MM.1S (cell line): ENCODE results near the gene RWDD2A.

Experiments
- DNase-seq: peaks from one replicate; pipeline ENCODE4 v3.0.0-alpha.2; 2015
- H2AFZ ChIP-seq: fragments of 300-600 bp; sonication (generic); 2 replicates; pipeline ENCODE4 v1.6.0; 2016; ENCODE audit warnings: antibody characterized with exemption, low read length
- H3F3A ChIP-seq: fragments of 300-600 bp; sonication (generic); 2 replicates; pipeline ENCODE4 v1.6.1; 2016; ENCODE audit warnings: mild to moderate bottlenecking, antibody characterized with exemption, low read length, moderate library complexity, mixed read lengths; ENCODE audit not compliant: insufficient read depth
- H3K27ac ChIP-seq: fragments of 300-600 bp; sonication (generic); 2 replicates; pipeline ENCODE4 v1.5.1; 2016; ENCODE audit warnings: mild to moderate bottlenecking, low read length
- H3K27me3 ChIP-seq: fragments of 300-600 bp; sonication (generic); replicated peaks from 2 replicates; pipeline ENCODE4 v1.6.0; 2016; ENCODE audit warnings: low read length; ENCODE audit not compliant: insufficient read depth
- H3K36me3 ChIP-seq: fragments of 300-600 bp; sonication (generic); replicated peaks from 2 replicates; pipeline ENCODE4 v1.6.1; 2016; ENCODE audit warnings: mild to moderate bottlenecking, low read length, mixed read lengths; ENCODE audit not compliant: insufficient read depth
- H3K4me1 ChIP-seq: fragments of 300-600 bp; sonication (generic); 2 replicates; pipeline ENCODE4 v1.6.1; 2016; ENCODE audit warnings: low read length, mixed read lengths
- H3K4me2 ChIP-seq: fragments of 300-600 bp; sonication (generic); 2 replicates; pipeline ENCODE4 v1.6.0; 2016; ENCODE audit warnings: low read depth, low read length
- H3K4me3 ChIP-seq: fragments of 300-600 bp; sonication (generic); 2 replicates; pipeline ENCODE4 v1.5.1; 2016; ENCODE audit warnings: low read length, mixed read lengths
- H3K79me2 ChIP-seq: fragments of 300-600 bp; sonication (generic); 2 replicates; pipeline ENCODE4 v1.6.1; 2016; ENCODE audit warnings: mixed run types, low read length, mixed read lengths
- H3K9ac ChIP-seq: fragments of 300-600 bp; sonication (generic); 2 replicates; pipeline ENCODE4 v1.6.1; 2016; ENCODE audit warnings: low read length, mixed read lengths
- H3K9me2 ChIP-seq: fragments of 300-600 bp; sonication (generic); replicated peaks from 2 replicates; pipeline ENCODE4 v1.6.1; 2016; ENCODE audit warnings: mild to moderate bottlenecking, low read length, mixed read lengths; ENCODE audit not compliant: insufficient read depth
- H3K9me3 ChIP-seq: fragments of 300-600 bp; sonication (generic); replicated peaks from 2 replicates; pipeline ENCODE4 v1.6.1; 2016; ENCODE audit warnings: mild to moderate bottlenecking, low read length, mixed read lengths; ENCODE audit not compliant: insufficient read depth
- H4K20me1 ChIP-seq: fragments of 300-600 bp; sonication (generic); 2 replicates; pipeline ENCODE4 v1.6.1; 2016; ENCODE audit warnings: mild to moderate bottlenecking, low read length, moderate library complexity, mixed read lengths; ENCODE audit not compliant: insufficient read depth
- CTCF ChIP-seq: fragments of 300-600 bp; sonication (generic); IDR thresholded peaks from 2 replicates; pipeline ENCODE4 v1.5.1; 2016; ENCODE audit warnings: antibody characterized with exemption, low read length, mixed read lengths
- EZH2 ChIP-seq: fragments of 300-600 bp; sonication (generic); optimal IDR thresholded peaks from 2 replicates; pipeline ENCODE3; 2017; ENCODE audit warnings: low read depth, mild to moderate bottlenecking, antibody characterized with exemption, low read length, mixed read lengths
- EZH2phosphoT487 ChIP-seq: fragments of 300-600 bp; sonication (generic); IDR thresholded peaks from 2 replicates; pipeline ENCODE4 v1.6.1; 2018; ENCODE audit warnings: antibody characterized with exemption, low read length

Gene RWDD2A

GRCh38 chr6:83192871-83193746 is at the start of gene RWDD2A, which contains the start of gene PGM3:
Gene RWDD2A, plus strand, starts transcription at chr6:83193357. Its CDS starts 1,095 bp downstream, at chr6:83194452.
Gene PGM3, minus strand, starts transcription at chr6:83193265. Its CDS starts 2,253 bp downstream, at chr6:83191012.
- no peaks in the 10 kb centered on the region for H3K9me2 ChIP-seq
- H3K4me1 ChIP-seq, result peaks cover 12% of the 10 kb centered on the region; the same call in 1 of the 2 replicates
- TF ChIP-seq EZH2, result no peak
- TF ChIP-seq EZH2phosphoT487, result no peak
- no peak for TF ChIP-seq CTCF
- peak within 1 kb of the TSS; percentile 82 for H3K9ac ChIP-seq
- peak within 1 kb of the TSS; percentile 39; the same call in 1 of the 2 replicates for H3K27ac ChIP-seq
- peak within 1 kb of the TSS; percentile 80 for H2AFZ ChIP-seq
- no peaks in the 10 kb centered on the region for H3K9me3 ChIP-seq
- DNase-seq, result peak; percentile 90
- H3K4me3 ChIP-seq, result peak within 1 kb of the TSS; percentile 91
- peak within 1 kb of the TSS; percentile 75 for H3K4me2 ChIP-seq
- H3K36me3 ChIP-seq, result 0 out of 2 replicates have a peak, but pooled peaks cover 14% of the 10 kb centered on the region
- no peaks in the 10 kb centered on the region for H4K20me1 ChIP-seq
- H3K27me3 ChIP-seq, result no peaks in the 10 kb centered on the region
- peaks cover 49% of the 10 kb centered on the region for H3K79me2 ChIP-seq
- peaks cover 14% of the 10 kb centered on the region for H3F3A ChIP-seq

- no peaks in the 10 kb centered on the region for H3K9me3 ChIP-seq
- no peak overlapping the region for H3K9ac ChIP-seq
- H2AFZ ChIP-seq, result no peak overlapping the region
- no peaks in the 10 kb centered on the region for H3K27me3 ChIP-seq
- H3K27ac ChIP-seq, result no peak overlapping the region
- no peaks in the 10 kb centered on the region for H3K9me2 ChIP-seq
- H3K4me1 ChIP-seq, result peaks cover 30% of the 10 kb centered on the region
- H4K20me1 ChIP-seq, result no peaks in the 10 kb centered on the region
- peaks cover 25% of the 10 kb centered on the region for H3F3A ChIP-seq
- no peak overlapping the region for H3K4me3 ChIP-seq
- no peaks in the 10 kb centered on the region; the same call in 1 of the 2 replicates for H3K36me3 ChIP-seq
- TF ChIP-seq EZH2phosphoT487, result no peak
- no peak for TF ChIP-seq CTCF
- TF ChIP-seq EZH2, result no peak
- H3K4me2 ChIP-seq, result no peak overlapping the region
- DNase-seq, result no peak
- H3K79me2 ChIP-seq, result no peaks in the 10 kb centered on the region
Measured at GRCh38 chr6:83151114-83151513, 42.0 kb upstream of the RWDD2A start.

DNA sequence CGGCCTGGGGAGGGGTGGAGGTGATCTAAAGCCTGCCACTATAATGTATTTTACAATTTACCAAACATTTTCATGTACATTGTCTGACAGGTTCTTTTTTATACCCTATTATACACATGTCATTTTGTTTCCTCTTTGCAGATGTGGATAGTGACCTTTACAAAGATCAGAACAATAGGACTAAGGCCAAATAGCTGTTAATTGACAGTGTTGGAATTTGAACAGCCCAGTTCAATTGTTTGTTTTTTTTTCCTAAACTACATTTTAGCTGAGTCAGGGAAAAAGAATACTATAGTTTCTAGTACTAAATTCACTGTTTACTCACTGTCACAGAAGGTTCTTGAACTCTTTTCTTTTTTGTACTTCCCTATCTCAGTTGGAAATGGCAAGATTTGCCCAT is 40.2 kb upstream of the RWDD2A start:
- peak overlapping the region; percentile 56; the same call in 1 of the 2 replicates for H3K27ac ChIP-seq
- peaks cover 44% of the 10 kb centered on the region for H3K4me1 ChIP-seq
- H3F3A ChIP-seq, result peaks cover 34% of the 10 kb centered on the region
- no peaks in the 10 kb centered on the region for H4K20me1 ChIP-seq
- TF ChIP-seq EZH2phosphoT487, result no peak
- H3K4me3 ChIP-seq, result no peak overlapping the region
- no peak for DNase-seq
- H3K9me3 ChIP-seq, result no peaks in the 10 kb centered on the region
- H3K79me2 ChIP-seq, result 0 out of 2 replicates have a peak, but pooled peaks cover 4% of the 10 kb centered on the region
- H3K27me3 ChIP-seq, result no peaks in the 10 kb centered on the region
- no peaks in the 10 kb centered on the region for H3K9me2 ChIP-seq
- no peaks in the 10 kb centered on the region; the same call in 1 of the 2 replicates for H3K36me3 ChIP-seq
- H3K9ac ChIP-seq, result no peak overlapping the region
- H2AFZ ChIP-seq, result no peak overlapping the region
- peak overlapping the region; percentile 51 for H3K4me2 ChIP-seq
